Stimulated activated CD4-positive, alpha-beta T cell treated with anti-CD3 and anti-CD28 coated beads, TNF-alpha, amount 100 ng/mL, for 24 hours (primary cell): Measurements from ENCODE around the gene KDM5B.

ENCODE experiments used
- DNase-seq, 3 experiments: peaks; one replicate each; pipeline ENCODE4 v3.0.0-alpha.2; 2020; ENCODE audit warnings: low read depth in 3 of 3

Gene KDM5B

GRCh38 chr1:202685641-202686040, 122.6 kb downstream of the KDM5B start:
- no peak for DNase-seq

- no peak for DNase-seq
Observed at GRCh38 chr1:202684716-202685115, 123.5 kb downstream of the KDM5B start.

- no peak for DNase-seq
Observed at GRCh38 chr1:202683029-202683428, 125.2 kb downstream of the KDM5B start.

- no peak for DNase-seq
Observed at GRCh38 chr1:202682477-202682876, 125.7 kb downstream of the KDM5B start.

- DNase-seq = no peak
Observed at GRCh38 chr1:202681736-202682420, 126.3 kb downstream of the KDM5B start.

- no peak for DNase-seq
Observed at GRCh38 chr1:202680586-202681352, 127.5 kb downstream of the KDM5B start.

- DNase-seq = no peak
Observed at GRCh38 chr1:202679406-202680177, 128.6 kb downstream of the KDM5B start.

- no peak for DNase-seq
Observed at GRCh38 chr1:202677433-202677832, 130.8 kb downstream of the KDM5B start.
